Vagina (tissue), 2 donors: Measurements from ENCODE around the gene EIF2S3.

Experiments
- POLR2A ChIP-seq, 2 donors: fragments of 450-650 bp; IDR thresholded peaks; one replicate each; pipeline ENCODE4 v1.6.1; 2017; ENCODE audit warnings: antibody characterized with exemption in 2 of 2, mild to moderate bottlenecking in 2 of 2, moderate library complexity in 2 of 2
- POLR2AphosphoS5 ChIP-seq, 2 donors: sonication (generic); formaldehyde crosslinking; IDR thresholded peaks; one replicate each; pipeline ENCODE4 v1.9.0; 2017; ENCODE audit warnings: antibody characterized with exemption in 2 of 2, mild to moderate bottlenecking in 2 of 2, low read depth in 1 of 2; ENCODE audit not compliant: insufficient read depth in 1 of 2

- TF ChIP-seq POLR2A (IDR thresholded peaks at IDR 0.05) (no peak), POLR2AphosphoS5 (IDR thresholded peaks at IDR 0.05; ENCODE audit: insufficient read depth in 1 of 2, low read depth in 1 of 2) (no peak)
Observed at GRCh38 chrX:24017674-24018073, 37.1 kb upstream of the EIF2S3 start.
